BLaER1 treated with 17β-estradiol and CSF1 and Interleukin-3, amounts not matched to agents 10 nM and 100 nM (cell line): ENCODE results near the gene ATL2.

Experiments used
- H3K27ac ChIP-seq, 11 experiments: shearing (Covaris generic); formaldehyde crosslinking; 2 replicates each; pipeline ENCODE4 v1.8.1; 2022
- H3K27me3 ChIP-seq, 11 experiments: shearing (Covaris generic); formaldehyde crosslinking; 2 replicates each; pipeline ENCODE4 v1.8.1; 2022
- H3K36me3 ChIP-seq, 11 experiments: shearing (Covaris generic); formaldehyde crosslinking; 2 replicates each; pipeline ENCODE4 v1.8.1; 2022
- H3K4me1 ChIP-seq, 10 experiments: shearing (Covaris generic); formaldehyde crosslinking; 2 replicates each; pipeline ENCODE4 v1.8.1; 2022
- H3K4me2 ChIP-seq, 11 experiments: shearing (Covaris generic); formaldehyde crosslinking; 2 replicates each; pipeline ENCODE4 v1.8.1; 2022
- H3K4me3 ChIP-seq, 10 experiments: shearing (Covaris generic); formaldehyde crosslinking; 2 replicates each; pipeline ENCODE4 v1.8.1; 2022
- H3K9ac ChIP-seq, 11 experiments: shearing (Covaris generic); formaldehyde crosslinking; 2 replicates each; pipeline ENCODE4 v1.8.1; 2022
- H3K9me3 ChIP-seq, 11 experiments: shearing (Covaris generic); formaldehyde crosslinking; replicated peaks in 1 of 11; 2 replicates each; pipeline ENCODE4 v1.8.1; 2022
- H4K20me1 ChIP-seq, 11 experiments: shearing (Covaris generic); formaldehyde crosslinking; 2 replicates each; pipeline ENCODE4 v1.8.1; 2022
- Cebpa-rat ChIP-seq, 11 experiments: shearing (Covaris generic); IDR thresholded peaks; 2 replicates each; pipeline ENCODE4 v1.8.1; 2022

The ATL2 gene

GRCh38 chr2:38256610-38257009 is 120.5 kb downstream of the ATL2 start:
- Histone ChIP-seq H3K9me3 (peaks cover 0 to 6% (median 0%) of the 10 kb centered on the region in 11 experiments; a peak in 3 of 22 replicates), H4K20me1 (no peaks in the 10 kb centered on the region), H3K9ac (no peak overlapping the region), H3K4me2 (no peak overlapping the region), H3K4me1 (peaks cover 0 to 21% (median 0%) of the 10 kb centered on the region in 10 experiments; a peak in 7 of 20 replicates), H3K27ac (no peak overlapping the region), H3K4me3 (no peak overlapping the region), H3K27me3 (no peaks in the 10 kb centered on the region), H3K36me3 (no peaks in the 10 kb centered on the region)
- no peak for TF ChIP-seq Cebpa-rat (IDR thresholded peaks at IDR 0.05)

- Histone ChIP-seq H3K9me3 (peaks cover 0 to 6% (median 0%) of the 10 kb centered on the region in 11 experiments; a peak in 3 of 22 replicates), H3K27me3 (no peaks in the 10 kb centered on the region), H3K4me2 (no peak overlapping the region), H3K36me3 (no peaks in the 10 kb centered on the region), H4K20me1 (no peaks in the 10 kb centered on the region), H3K4me3 (no peak overlapping the region), H3K27ac (no peak overlapping the region), H3K9ac (no peak overlapping the region), H3K4me1 (peaks cover 0 to 13% (median 0%) of the 10 kb centered on the region in 10 experiments; a peak in 7 of 20 replicates)
- TF ChIP-seq Cebpa-rat (IDR thresholded peaks at IDR 0.05): no peak
These were observed 121.9 kb downstream of the ATL2 start for GRCh38 chr2:38255211-38255610.

GRCh38 chr2:38254796-38255195 is 122.3 kb downstream of the ATL2 start:
- no peak overlapping the region for H3K9ac ChIP-seq
- peaks cover 0 to 6% (median 0%) of the 10 kb centered on the region in 11 experiments; a peak in 3 of 22 replicates for H3K9me3 ChIP-seq
- no peak overlapping the region for H3K27ac ChIP-seq
- H4K20me1 ChIP-seq: no peaks in the 10 kb centered on the region
- H3K27me3 ChIP-seq: no peaks in the 10 kb centered on the region
- no peak for TF ChIP-seq Cebpa-rat (IDR thresholded peaks at IDR 0.05)
- H3K4me3 ChIP-seq: no peak overlapping the region
- H3K4me1 ChIP-seq: peaks cover 0 to 13% (median 0%) of the 10 kb centered on the region in 10 experiments; a peak in 7 of 20 replicates
- H3K4me2 ChIP-seq: no peak overlapping the region
- no peaks in the 10 kb centered on the region for H3K36me3 ChIP-seq

- Histone ChIP-seq H3K4me3 (no peak overlapping the region), H4K20me1 (no peaks in the 10 kb centered on the region), H3K36me3 (no peaks in the 10 kb centered on the region), H3K4me1 (no peaks in the 10 kb centered on the region), H3K4me2 (no peak overlapping the region), H3K27ac (no peak overlapping the region), H3K9ac (no peak overlapping the region), H3K9me3 (peaks cover 0 to 6% (median 0%) of the 10 kb centered on the region in 11 experiments; a peak in 3 of 22 replicates), H3K27me3 (no peaks in the 10 kb centered on the region)
- TF ChIP-seq Cebpa-rat (IDR thresholded peaks at IDR 0.05): no peak
These were observed 125.1 kb downstream of the ATL2 start for GRCh38 chr2:38251940-38252339.

GRCh38 chr2:38248707-38249106 is 128.4 kb downstream of the ATL2 start:
- Histone ChIP-seq H3K27me3 (no peaks in the 10 kb centered on the region), H4K20me1 (no peaks in the 10 kb centered on the region), H3K4me1 (no peaks in the 10 kb centered on the region), H3K27ac (no peak overlapping the region), H3K36me3 (no peaks in the 10 kb centered on the region), H3K4me3 (no peak overlapping the region), H3K9ac (no peak overlapping the region), H3K4me2 (no peak overlapping the region), H3K9me3 (no peaks in the 10 kb centered on the region)
- TF ChIP-seq Cebpa-rat (IDR thresholded peaks at IDR 0.05): no peak

GRCh38 chr2:38248255-38248654 is 128.8 kb downstream of the ATL2 start:
- H3K4me1 ChIP-seq: no peaks in the 10 kb centered on the region
- no peaks in the 10 kb centered on the region for H3K9me3 ChIP-seq
- no peak for TF ChIP-seq Cebpa-rat (IDR thresholded peaks at IDR 0.05)
- no peaks in the 10 kb centered on the region for H3K36me3 ChIP-seq
- no peak overlapping the region for H3K4me3 ChIP-seq
- no peak overlapping the region for H3K9ac ChIP-seq
- H3K27me3 ChIP-seq: no peaks in the 10 kb centered on the region
- H3K27ac ChIP-seq: no peak overlapping the region
- H3K4me2 ChIP-seq: no peak overlapping the region
- no peaks in the 10 kb centered on the region for H4K20me1 ChIP-seq

GRCh38 chr2:38246105-38246504 is 131.0 kb downstream of the ATL2 start:
- Histone ChIP-seq H3K4me3 (no peak overlapping the region), H3K4me2 (no peak overlapping the region), H3K9ac (no peak overlapping the region), H3K27ac (no peak overlapping the region), H3K36me3 (no peaks in the 10 kb centered on the region), H3K27me3 (no peaks in the 10 kb centered on the region), H3K9me3 (no peaks in the 10 kb centered on the region), H4K20me1 (no peaks in the 10 kb centered on the region), H3K4me1 (no peaks in the 10 kb centered on the region)
- TF ChIP-seq Cebpa-rat (IDR thresholded peaks at IDR 0.05): no peak

- H3K27ac ChIP-seq: no peak overlapping the region
- no peak for TF ChIP-seq Cebpa-rat (IDR thresholded peaks at IDR 0.05)
- no peaks in the 10 kb centered on the region for H3K4me1 ChIP-seq
- H4K20me1 ChIP-seq: no peaks in the 10 kb centered on the region
- H3K27me3 ChIP-seq: no peaks in the 10 kb centered on the region
- H3K9me3 ChIP-seq: no peaks in the 10 kb centered on the region
- H3K4me2 ChIP-seq: no peak overlapping the region
- H3K36me3 ChIP-seq: no peaks in the 10 kb centered on the region
- no peak overlapping the region for H3K9ac ChIP-seq
- H3K4me3 ChIP-seq: no peak overlapping the region
These were observed 131.9 kb downstream of the ATL2 start for GRCh38 chr2:38245114-38245641.

- no peaks in the 10 kb centered on the region for H3K36me3 ChIP-seq
- H3K4me3 ChIP-seq: no peak overlapping the region
- no peak overlapping the region for H3K4me2 ChIP-seq
- H3K9me3 ChIP-seq: no peaks in the 10 kb centered on the region
- no peaks in the 10 kb centered on the region for H4K20me1 ChIP-seq
- no peaks in the 10 kb centered on the region for H3K4me1 ChIP-seq
- H3K9ac ChIP-seq: no peak overlapping the region
- no peak for TF ChIP-seq Cebpa-rat (IDR thresholded peaks at IDR 0.05)
- no peak overlapping the region for H3K27ac ChIP-seq
- H3K27me3 ChIP-seq: no peaks in the 10 kb centered on the region
These were observed 132.8 kb downstream of the ATL2 start for GRCh38 chr2:38244301-38244700.
